Measurements from ENCODE around the gene KIAA1755. TPM values are rescaled to one million over a fixed set of nuclear protein-coding genes. Genes with fewer than 3 reads are reported as not detected.
A peak's percentile ranks its signal among the peaks of the same experiment; 100 is the strongest.

KIAA1755 gene
- total and polyA plus RNA-seq, 9 of the 15 experiments (the other 6 are each of a cell fraction or from before 2014, with no cell fraction given): not detected

DNA sequence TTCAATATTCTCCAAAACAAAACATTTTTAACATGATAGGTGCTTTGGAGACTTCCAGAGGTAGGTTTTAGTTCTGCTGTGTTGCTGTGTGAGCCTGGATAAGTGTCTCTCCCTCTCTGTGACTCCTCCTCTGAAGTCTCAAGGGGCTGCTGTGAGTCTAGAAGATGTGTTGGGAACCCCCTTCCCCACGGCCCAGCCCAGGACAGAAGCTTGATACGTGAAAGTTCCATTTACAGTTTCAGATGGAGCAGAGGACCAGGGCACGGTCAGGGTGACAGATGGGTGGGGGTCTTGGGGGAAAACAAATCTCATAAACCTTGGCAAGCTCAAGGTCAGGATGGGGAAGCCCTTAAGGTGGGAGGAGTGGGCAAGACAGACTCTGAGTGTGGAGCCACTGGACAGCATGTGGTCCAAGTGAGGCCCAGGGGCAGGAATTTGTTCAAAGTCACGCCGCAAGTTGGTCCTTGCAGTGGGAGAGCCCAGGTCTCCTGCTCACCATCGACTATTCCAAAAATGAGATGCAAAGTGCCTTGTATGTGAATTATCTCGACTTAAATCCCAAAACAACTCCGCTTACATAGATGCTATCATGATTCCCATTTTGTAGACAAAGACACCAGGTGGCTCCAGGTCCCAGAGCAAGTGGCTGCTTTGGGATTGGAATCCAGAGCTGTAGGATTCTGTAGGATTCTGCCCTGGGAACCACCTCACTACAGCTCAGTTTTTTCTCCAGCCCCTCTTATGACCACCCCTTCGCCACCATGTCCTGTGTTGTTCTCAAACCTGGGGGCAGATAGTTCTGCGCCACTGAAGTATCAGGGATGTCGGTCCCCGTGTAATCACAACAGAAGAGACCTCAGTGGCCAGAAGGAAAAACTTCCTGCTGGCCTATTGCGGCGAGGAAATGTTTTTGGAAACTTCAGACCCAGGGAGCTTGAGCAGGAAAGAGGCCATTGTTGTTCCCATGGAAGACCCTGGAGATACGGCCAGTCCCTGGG, 97.4 kb downstream of the KIAA1755 start:
- 59% methylated on average over 15 of the region's 15 CpGs for WGBS (ENCODE audit: insufficient coverage, low coverage, missing lambda C conversion rate)
- ATAC-seq (no peak), DNase-seq (ENCODE audit: extremely low read depth in 1 of 4, low spot score in 3 of 4) (no peak), FAIRE-seq (no peak)
- TF ChIP-seq SMARCA5 (IDR thresholded peaks at IDR 0.05) (0 out of 2 replicates have a peak, but pooled peaks have one; percentile 40), KDM1A (IDR thresholded peaks at IDR 0.05) (0 out of 4 replicates have a peak, but pooled peaks of 1 of the 2 experiments have one; percentile 18), POLR3A (IDR thresholded peaks at IDR 0.05; ENCODE audit: borderline replicate concordance, extremely low read depth, insufficient read depth, insufficient read length) (no peak), ZFP36 (IDR thresholded peaks at IDR 0.05; ENCODE audit: low read depth, low read length, partially characterized antibody) (peak; percentile 77), BCOR (IDR thresholded peaks at IDR 0.05) (peak; percentile 69), RBM25 (IDR thresholded peaks at IDR 0.05; ENCODE audit: low read depth, low read length, severe bottlenecking) (peak; percentile 79)
- TF ChIP-seq, protein P1, sequence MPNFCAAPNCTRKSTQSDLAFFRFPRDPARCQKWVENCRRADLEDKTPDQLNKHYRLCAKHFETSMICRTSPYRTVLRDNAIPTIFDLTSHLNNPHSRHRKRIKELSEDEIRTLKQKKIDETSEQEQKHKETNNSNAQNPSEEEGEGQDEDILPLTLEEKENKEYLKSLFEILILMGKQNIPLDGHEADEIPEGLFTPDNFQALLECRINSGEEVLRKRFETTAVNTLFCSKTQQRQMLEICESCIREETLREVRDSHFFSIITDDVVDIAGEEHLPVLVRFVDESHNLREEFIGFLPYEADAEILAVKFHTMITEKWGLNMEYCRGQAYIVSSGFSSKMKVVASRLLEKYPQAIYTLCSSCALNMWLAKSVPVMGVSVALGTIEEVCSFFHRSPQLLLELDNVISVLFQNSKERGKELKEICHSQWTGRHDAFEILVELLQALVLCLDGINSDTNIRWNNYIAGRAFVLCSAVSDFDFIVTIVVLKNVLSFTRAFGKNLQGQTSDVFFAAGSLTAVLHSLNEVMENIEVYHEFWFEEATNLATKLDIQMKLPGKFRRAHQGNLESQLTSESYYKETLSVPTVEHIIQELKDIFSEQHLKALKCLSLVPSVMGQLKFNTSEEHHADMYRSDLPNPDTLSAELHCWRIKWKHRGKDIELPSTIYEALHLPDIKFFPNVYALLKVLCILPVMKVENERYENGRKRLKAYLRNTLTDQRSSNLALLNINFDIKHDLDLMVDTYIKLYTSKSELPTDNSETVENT (CRISPR knock-in tag; IDR thresholded peaks at IDR 0.05): no peak
- ChIA-PET POLR2A (interaction anchor here (0.6 to 1.8 kb wide), 7 partner anchors 8 to 88 kb away, joined by 3 to 6 read pairs (median 3); no protein-coding TSS in a partner anchor), CTCF (ENCODE audit: low intra/inter-chr PET ratio) (interaction anchor here (3.4 kb wide), 1 partner anchor 105 kb away, joined by 30 read pairs; no protein-coding TSS in a partner anchor)
- peaks cover 62 to 64% of the 10 kb centered on the region in 2 experiments for H3K4me1 ChIP-seq (replicated peaks in 1 of 2; ENCODE audit: control insufficient read depth in 2 of 2, insufficient read depth in 2 of 2, low read length in 2 of 2)
- no peak overlapping the region for H3K4me3 ChIP-seq
- 0 out of 3 replicates have a peak overlapping the region, but pooled peaks have one; percentile 23 for H3K27ac ChIP-seq (ENCODE audit: extremely low read depth, low read depth, low read length)
- H3K4me2 ChIP-seq (ENCODE audit: insufficient read depth, low read length): peak overlapping the region; percentile 99
- in situ Hi-C loops (cut with MboI) (loop anchor here (10.0 kb wide), 1 partner anchor 88 kb away; no protein-coding TSS in a partner anchor), intact Hi-C loops (cut with micrococcal nuclease) (no loop called here)
- no TSS peak for BruUV-seq (replicated peaks)
- 0 out of 2 replicates have a peak, but pooled peaks cover 5% of the 10 kb centered on the region for H4K20me1 ChIP-seq (replicated peaks; ENCODE audit: control insufficient read depth, insufficient read depth, low read length)
- H2AFZ ChIP-seq (ENCODE audit: low read depth, low read length): no peak overlapping the region
- no peaks in the 10 kb centered on the region for H3K9me1 ChIP-seq (ENCODE audit: control insufficient read depth, insufficient read depth, low read length)
- no peaks in the 10 kb centered on the region for H3K9me3 ChIP-seq (replicated peaks; ENCODE audit: control insufficient read depth, insufficient read depth, low read depth, low read length)
- no peaks in the 10 kb centered on the region for H3K27me3 ChIP-seq (ENCODE audit: control insufficient read depth in 2 of 2, insufficient read depth in 2 of 2, low read length in 2 of 2)
- peaks cover 46% of the 10 kb centered on the region for H3K79me2 ChIP-seq (ENCODE audit: control insufficient read depth, insufficient read depth, low read length)
- H3K9ac ChIP-seq (ENCODE audit: insufficient read depth in 1 of 2, low read depth in 2 of 2, low read length in 2 of 2): peak overlapping the region; percentile 19 to 89; a peak in 2 of 4 replicates
- peaks cover 25% of the 10 kb centered on the region for H3K36me3 ChIP-seq (ENCODE audit: control insufficient read depth, insufficient read depth, low read length)

Data from K562 (cell line).